Measurements from ENCODE around the gene ULK1.
"Not testable (repeated sequence)": the region's sequence is repeated elsewhere in the genome, so short reads cannot be mapped to it uniquely, and the experiment has no call there.

ULK1 gene

GRCh38 chr12:131885076-131885475 is 9.3 kb upstream of the ULK1 start:
- not testable (repeated sequence) for H3K4me1 Mint-ChIP-seq; H3K36me3 Mint-ChIP-seq (ENCODE audit: insufficient read depth); H3K4me3 Mint-ChIP-seq; H3K27ac Mint-ChIP-seq (ENCODE audit: low read depth); H3K9me3 Mint-ChIP-seq; DNase-seq (ENCODE audit: low spot score in 2 of 2); ATAC-seq (replicated peaks; ENCODE audit: extremely low read depth, poor library complexity, severe bottlenecking)
- peaks cover 20% of the 10 kb centered on the region for H3K27me3 Mint-ChIP-seq

GRCh38 chr12:131885543-131886057 is 8.8 kb upstream of the ULK1 start:
- H3K9me3 Mint-ChIP-seq = no peaks in the 10 kb centered on the region

DNA sequence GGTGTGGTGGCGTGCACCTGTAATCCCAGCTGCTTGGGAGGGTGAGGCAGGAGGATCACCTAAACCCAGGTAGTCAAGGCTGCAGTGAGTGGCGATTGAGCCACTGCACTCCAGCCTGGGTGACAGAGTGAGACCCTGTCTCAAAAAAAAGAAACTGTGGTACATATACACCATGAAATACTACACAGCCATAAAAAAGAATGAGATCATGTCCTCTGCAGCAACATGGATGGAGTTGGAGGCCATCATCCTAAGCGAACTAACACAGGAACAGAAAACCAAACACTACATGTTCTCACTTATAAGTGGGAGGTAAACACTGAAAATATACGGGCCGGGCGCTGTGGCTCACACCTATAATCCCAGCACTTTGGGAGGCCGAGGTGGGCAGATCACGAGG is 2.7 kb upstream of the ULK1 start:
- H3K27me3 Mint-ChIP-seq; DNase-seq (ENCODE audit: low spot score in 2 of 2); H3K4me3 Mint-ChIP-seq; H3K36me3 Mint-ChIP-seq (ENCODE audit: insufficient read depth); ATAC-seq (replicated peaks; ENCODE audit: extremely low read depth, poor library complexity, severe bottlenecking); H3K27ac Mint-ChIP-seq (ENCODE audit: low read depth); H3K9me3 Mint-ChIP-seq: not testable (repeated sequence)
- peaks cover 10% of the 10 kb centered on the region for H3K4me1 Mint-ChIP-seq

More at GRCh38 chr12:131885543-131886057, 8.8 kb upstream of the ULK1 start:
- Mint-ChIP-seq H3K4me1 (no peaks in the 10 kb centered on the region), H3K27me3 (peaks cover 15% of the 10 kb centered on the region), H3K36me3 (ENCODE audit: insufficient read depth) (no peaks in the 10 kb centered on the region), H3K27ac (ENCODE audit: low read depth) (no peak overlapping the region), H3K4me3 (no peak overlapping the region)
- ATAC-seq (replicated peaks; ENCODE audit: extremely low read depth, poor library complexity, severe bottlenecking) = no peak
- DNase-seq (ENCODE audit: low spot score in 2 of 2) = no peak

DNA sequence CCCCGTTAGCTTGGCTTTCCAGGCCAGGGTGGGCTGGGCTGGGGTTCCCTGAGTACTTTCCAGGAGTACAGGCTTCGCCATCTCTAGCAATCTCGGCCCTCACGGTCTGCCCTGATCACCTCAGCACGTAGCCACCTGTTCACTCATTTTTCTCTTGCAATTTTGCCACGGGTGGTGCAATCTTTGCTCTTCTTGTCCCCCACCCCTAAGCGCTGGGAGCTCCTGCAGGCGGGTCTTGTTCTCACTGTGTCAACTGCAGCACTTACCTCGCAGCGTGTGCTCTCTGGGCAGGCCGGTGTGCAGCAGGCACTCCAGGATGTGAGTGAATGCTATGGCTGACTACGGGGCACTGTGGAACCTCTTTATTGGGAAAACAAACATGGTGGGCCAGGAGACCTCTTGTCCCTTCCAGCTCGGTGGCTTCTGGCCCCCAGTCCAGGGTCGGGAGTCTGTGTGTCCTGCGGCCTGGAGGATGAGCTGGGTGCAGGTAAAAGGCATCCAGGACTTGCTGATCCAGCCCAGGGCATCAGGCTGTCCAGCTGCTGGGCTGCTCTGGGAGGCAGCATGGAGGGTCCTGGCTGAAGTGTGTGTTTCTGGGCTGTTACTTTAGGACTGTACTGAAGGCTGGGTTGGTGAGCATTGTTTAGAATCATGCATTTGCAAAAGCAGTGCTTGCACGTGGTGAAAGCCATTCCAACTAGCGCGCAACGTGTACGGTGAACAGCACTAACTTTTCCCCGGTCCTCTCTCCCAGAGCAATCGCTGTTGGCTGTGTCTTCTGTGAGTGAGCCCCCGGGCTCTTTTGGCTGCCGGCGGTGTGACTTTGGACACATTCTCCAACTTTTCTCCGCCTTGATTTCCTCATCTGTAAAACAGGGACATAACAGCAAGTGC is 1.5 kb upstream of the ULK1 start:
- Mint-ChIP-seq H3K27ac (ENCODE audit: low read depth) (peak overlapping the region; percentile 66), H3K27me3 (no peaks in the 10 kb centered on the region), H3K36me3 (ENCODE audit: insufficient read depth) (peaks cover 3% of the 10 kb centered on the region), H3K4me3 (no peak overlapping the region), H3K4me1 (peaks cover 21% of the 10 kb centered on the region), H3K9me3 (no peaks in the 10 kb centered on the region)
- ATAC-seq (replicated peaks; ENCODE audit: extremely low read depth, poor library complexity, severe bottlenecking) (no peak), DNase-seq (ENCODE audit: low spot score in 2 of 2) (no peak)

DNA sequence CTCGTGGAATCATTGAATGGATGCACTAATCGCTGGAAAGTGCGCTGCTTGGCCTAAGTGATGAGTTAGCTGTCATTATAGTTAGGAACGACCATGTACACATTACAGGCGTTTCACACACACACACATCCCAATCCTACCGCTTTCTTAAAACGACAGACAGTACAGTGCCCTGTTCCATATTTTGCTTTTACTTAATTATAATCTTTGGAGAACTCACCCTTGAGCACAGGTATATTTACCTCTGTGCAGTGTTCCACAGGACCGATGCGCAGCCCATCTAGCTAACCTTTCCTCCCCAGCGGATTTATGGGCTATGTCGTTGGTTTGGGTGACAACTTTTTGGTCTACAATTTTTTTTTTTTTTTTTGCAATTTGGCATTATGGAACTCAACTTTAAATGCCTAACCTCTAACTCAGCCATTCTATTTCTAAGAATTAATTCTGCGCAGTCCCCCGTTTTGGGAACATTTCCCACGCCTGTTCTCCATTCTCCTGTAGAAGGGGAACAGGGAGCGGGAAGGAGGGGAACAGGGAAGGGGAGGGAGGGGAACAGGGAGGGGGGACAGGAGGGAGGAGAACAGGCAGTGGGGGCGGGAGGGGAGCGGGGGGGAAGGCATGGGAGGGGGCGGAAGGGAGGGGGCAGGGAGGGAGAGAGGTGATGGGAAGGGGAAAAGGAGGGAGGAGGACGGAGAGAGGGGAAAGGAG is 663 bp upstream of the ULK1 start:
- H3K27me3 Mint-ChIP-seq = no peaks in the 10 kb centered on the region
- H3K36me3 Mint-ChIP-seq (ENCODE audit: insufficient read depth) = peaks cover 3% of the 10 kb centered on the region
- DNase-seq (ENCODE audit: low spot score in 2 of 2) (no peak), ATAC-seq (replicated peaks; ENCODE audit: extremely low read depth, poor library complexity, severe bottlenecking) (no peak)
- H3K9me3 Mint-ChIP-seq = no peaks in the 10 kb centered on the region
- H3K27ac Mint-ChIP-seq (ENCODE audit: low read depth) = no peak overlapping the region
- H3K4me1 Mint-ChIP-seq = peaks cover 23% of the 10 kb centered on the region
- H3K4me3 Mint-ChIP-seq = peak overlapping the region; percentile 84

DNA sequence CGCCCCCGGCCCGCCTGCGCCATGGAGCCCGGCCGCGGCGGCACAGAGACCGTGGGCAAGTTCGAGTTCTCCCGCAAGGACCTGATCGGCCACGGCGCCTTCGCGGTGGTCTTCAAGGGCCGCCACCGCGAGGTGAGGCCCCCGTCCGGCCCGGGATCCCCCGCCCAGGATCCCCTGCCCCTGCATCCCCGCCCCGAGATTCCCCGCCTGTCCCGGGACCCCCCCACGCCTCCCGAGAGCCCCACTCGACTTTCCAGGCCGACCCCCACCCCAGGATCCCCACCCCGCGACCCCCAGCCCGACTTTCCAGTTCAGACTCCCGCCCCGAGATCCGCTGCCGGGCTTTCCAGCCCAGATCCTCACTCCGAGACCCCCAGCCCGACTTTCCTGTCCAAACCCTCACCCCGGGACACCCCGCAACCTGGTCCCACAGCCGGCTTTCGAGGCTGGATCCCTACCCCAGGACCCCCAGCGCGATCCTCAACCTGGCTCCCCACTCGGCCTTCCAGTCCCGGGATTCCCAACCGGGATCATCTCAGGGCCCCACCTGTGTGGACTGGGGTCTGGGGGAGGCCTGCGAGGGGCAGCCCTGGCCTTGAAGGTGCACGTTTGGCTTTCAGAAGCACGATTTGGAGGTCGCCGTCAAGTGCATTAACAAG is 688 bp downstream of the ULK1 start:
- Mint-ChIP-seq H3K36me3 (ENCODE audit: insufficient read depth) (peaks cover 5% of the 10 kb centered on the region), H3K4me3 (peak overlapping the region; percentile 84), H3K9me3 (no peaks in the 10 kb centered on the region), H3K27me3 (no peaks in the 10 kb centered on the region), H3K27ac (ENCODE audit: low read depth) (peak overlapping the region; percentile 76), H3K4me1 (peaks cover 25% of the 10 kb centered on the region)
- ATAC-seq (replicated peaks; ENCODE audit: extremely low read depth, poor library complexity, severe bottlenecking) = no peak
- DNase-seq (ENCODE audit: low spot score in 2 of 2) = no peak

DNA sequence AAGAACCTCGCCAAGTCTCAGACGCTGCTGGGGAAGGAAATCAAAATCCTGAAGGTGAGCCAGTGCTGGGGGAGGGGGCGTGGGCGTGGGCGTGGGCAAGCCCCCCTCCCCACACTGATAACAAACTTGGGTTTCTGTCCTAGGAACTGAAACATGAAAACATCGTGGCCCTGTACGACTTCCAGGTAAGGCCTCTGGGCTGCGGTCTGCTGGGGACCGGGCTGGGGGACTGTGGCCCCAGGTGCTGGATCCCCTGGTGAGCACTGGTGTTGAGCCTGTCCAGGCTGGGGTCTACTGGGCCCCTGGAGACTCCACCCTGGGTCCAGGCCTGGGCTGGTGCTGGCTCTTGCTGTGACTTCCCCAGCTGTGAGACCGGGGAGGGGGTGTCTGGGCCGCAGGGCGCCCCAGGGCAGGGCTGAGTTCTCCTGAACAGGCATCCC is 1.2 kb downstream of the ULK1 start:
- H3K27ac Mint-ChIP-seq (ENCODE audit: low read depth) = peak overlapping the region; percentile 76
- DNase-seq (ENCODE audit: low spot score in 2 of 2) (no peak), ATAC-seq (replicated peaks; ENCODE audit: extremely low read depth, poor library complexity, severe bottlenecking) (peak; percentile 24)
- no peaks in the 10 kb centered on the region for H3K9me3 Mint-ChIP-seq
- peaks cover 29% of the 10 kb centered on the region for H3K4me1 Mint-ChIP-seq
- H3K36me3 Mint-ChIP-seq (ENCODE audit: insufficient read depth) = peaks cover 6% of the 10 kb centered on the region
- H3K4me3 Mint-ChIP-seq = peak overlapping the region; percentile 84
- no peaks in the 10 kb centered on the region for H3K27me3 Mint-ChIP-seq

DNA sequence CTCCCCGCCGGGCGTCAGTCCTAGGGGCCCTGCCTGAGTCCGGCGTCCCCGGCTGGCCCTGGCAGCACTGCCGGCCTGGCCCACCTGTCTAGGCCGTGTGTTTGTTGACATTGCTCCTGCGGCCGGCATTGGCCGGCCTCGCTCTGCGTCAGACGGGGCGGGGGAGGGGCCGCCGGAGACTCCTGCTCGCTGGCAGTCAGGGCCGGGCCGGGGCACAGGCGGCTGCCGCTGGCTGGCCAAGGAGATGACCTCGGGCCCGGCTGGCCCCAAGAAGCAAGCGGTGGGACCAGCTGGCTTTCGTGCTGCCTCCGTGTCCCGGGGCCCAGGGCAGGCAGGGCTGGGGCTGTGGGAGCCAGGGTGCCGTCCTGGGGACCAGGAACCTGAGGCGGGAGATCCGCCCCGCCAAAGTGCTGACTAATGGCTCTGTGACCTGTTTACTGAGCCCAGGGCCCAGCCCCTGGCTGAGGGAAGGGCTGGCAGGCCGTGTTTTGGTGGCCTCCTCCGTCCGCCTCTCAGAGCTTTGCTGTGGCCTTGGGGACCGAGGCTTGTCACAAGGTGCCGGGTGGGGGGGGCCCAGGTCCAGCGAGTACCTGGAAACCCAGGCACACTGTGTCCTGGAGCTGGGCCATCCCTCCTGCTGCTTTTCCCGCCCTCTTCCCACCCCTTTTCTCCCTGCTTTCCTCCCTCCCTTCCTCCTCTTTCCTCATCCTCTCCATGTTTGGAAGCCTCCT is 1.8 kb downstream of the ULK1 start:
- H3K27me3 Mint-ChIP-seq = no peaks in the 10 kb centered on the region
- peaks cover 7% of the 10 kb centered on the region for H3K36me3 Mint-ChIP-seq (ENCODE audit: insufficient read depth)
- peak; percentile 18 to 47 for DNase-seq (ENCODE audit: low spot score in 2 of 2)
- no peaks in the 10 kb centered on the region for H3K9me3 Mint-ChIP-seq
- H3K4me3 Mint-ChIP-seq = peak overlapping the region; percentile 84
- peak; percentile 48 for ATAC-seq (replicated peaks; ENCODE audit: extremely low read depth, poor library complexity, severe bottlenecking)
- H3K27ac Mint-ChIP-seq (ENCODE audit: low read depth) = peak overlapping the region; percentile 76
- peaks cover 29% of the 10 kb centered on the region for H3K4me1 Mint-ChIP-seq

DNA sequence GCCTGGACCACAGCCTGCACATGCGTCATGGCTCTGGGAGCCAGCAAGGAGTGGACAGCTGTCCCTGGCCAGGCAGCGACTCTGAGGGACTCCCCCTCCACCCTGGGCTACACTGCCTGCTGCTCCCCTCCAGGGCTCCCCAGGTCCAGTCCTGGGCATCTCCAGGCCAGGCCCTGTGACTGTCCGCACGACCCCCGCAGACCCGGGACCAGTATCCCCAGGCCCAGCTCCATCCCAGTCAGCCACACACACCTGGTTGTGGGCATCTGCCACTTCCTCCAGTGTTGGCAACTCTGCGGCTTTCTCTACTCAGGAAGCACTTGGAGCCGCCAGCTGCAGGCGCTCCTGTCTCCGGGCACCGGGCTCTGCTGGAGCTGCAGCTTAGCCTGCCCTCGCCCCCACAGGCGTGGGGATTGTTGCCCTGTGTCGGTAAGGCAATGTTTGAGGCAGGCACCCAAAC is 2.4 kb downstream of the ULK1 start:
- no peak for ATAC-seq (replicated peaks; ENCODE audit: extremely low read depth, poor library complexity, severe bottlenecking)
- peak overlapping the region; percentile 84 for H3K4me3 Mint-ChIP-seq
- H3K36me3 Mint-ChIP-seq (ENCODE audit: insufficient read depth) = peaks cover 7% of the 10 kb centered on the region
- no peak for DNase-seq (ENCODE audit: low spot score in 2 of 2)
- H3K27me3 Mint-ChIP-seq = no peaks in the 10 kb centered on the region
- H3K9me3 Mint-ChIP-seq = no peaks in the 10 kb centered on the region
- H3K4me1 Mint-ChIP-seq = peaks cover 29% of the 10 kb centered on the region
- peak overlapping the region; percentile 72 for H3K27ac Mint-ChIP-seq (ENCODE audit: low read depth)

DNA sequence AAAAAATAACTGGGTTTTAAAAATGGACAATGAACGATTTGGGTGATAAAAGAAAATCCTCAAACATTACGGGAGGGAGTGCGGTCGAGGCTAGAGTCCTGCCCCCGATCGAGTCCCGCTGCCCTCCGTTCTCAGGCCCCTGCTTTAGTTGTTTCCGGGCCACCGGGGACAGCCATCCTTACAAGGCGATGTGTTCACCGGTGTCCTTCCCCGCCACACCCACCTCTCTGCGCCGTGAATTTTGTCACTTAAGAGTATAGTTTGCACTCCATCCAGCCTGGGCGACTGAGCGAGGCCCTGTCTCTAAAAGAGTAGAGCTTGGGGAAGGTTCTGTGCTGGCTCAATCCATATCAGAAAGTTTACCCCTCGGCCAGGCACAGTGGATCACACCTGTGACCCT is 2.9 kb downstream of the ULK1 start:
- Mint-ChIP-seq H3K27me3 (no peaks in the 10 kb centered on the region), H3K4me1 (peaks cover 32% of the 10 kb centered on the region), H3K4me3 (peak overlapping the region; percentile 84), H3K36me3 (ENCODE audit: insufficient read depth) (peaks cover 7% of the 10 kb centered on the region), H3K27ac (ENCODE audit: low read depth) (peak overlapping the region; percentile 72), H3K9me3 (no peaks in the 10 kb centered on the region)
- ATAC-seq (replicated peaks; ENCODE audit: extremely low read depth, poor library complexity, severe bottlenecking) (no peak), DNase-seq (ENCODE audit: low spot score in 2 of 2) (no peak)

DNA sequence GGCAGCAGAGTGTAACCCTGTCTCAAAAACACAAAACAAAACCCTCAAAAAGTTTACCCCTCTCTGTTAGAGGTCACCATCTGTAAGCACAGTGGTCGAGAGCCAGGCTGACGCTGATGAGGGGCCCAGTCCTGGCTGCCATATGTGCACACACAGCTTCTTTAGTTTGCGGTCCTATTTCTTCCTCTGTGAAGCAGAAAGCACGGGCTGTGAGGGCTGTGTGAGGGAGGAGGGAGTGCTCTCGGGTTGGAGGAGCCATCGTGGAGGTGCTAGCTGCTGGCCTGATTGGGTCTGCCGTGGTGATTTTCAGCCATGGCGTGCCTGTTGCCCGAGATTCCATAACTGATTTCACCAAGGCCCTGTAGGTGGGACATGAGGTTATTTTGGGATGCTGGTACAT is 3.5 kb downstream of the ULK1 start:
- no peak overlapping the region for H3K4me3 Mint-ChIP-seq
- H3K4me1 Mint-ChIP-seq = peaks cover 34% of the 10 kb centered on the region
- peaks cover 7% of the 10 kb centered on the region for H3K36me3 Mint-ChIP-seq (ENCODE audit: insufficient read depth)
- ATAC-seq (replicated peaks; ENCODE audit: extremely low read depth, poor library complexity, severe bottlenecking) = no peak
- H3K27me3 Mint-ChIP-seq = no peaks in the 10 kb centered on the region
- H3K9me3 Mint-ChIP-seq = no peaks in the 10 kb centered on the region
- no peak overlapping the region for H3K27ac Mint-ChIP-seq (ENCODE audit: low read depth)
- no peak for DNase-seq (ENCODE audit: low spot score in 2 of 2)

DNA sequence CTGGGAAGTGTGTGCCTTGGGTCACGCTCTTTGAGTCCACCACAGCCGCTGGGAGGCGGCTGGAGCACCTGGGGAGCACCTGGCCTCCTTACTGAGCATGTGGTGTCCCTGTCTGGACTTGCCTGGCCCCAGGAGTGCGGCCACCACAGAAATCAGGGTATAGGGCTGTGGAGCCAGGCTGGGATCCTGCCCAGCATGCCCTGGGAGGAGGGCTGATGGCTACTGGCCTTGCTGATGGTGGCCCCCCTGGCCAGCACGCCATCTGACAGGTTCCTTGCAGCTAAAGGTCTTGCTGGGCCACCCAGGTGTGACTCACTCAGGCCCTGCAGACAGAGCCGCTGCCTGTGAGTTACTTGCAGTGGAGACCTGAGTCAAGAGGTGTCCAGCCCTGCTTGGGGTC is 6.0 kb downstream of the ULK1 start:
- H3K4me1 Mint-ChIP-seq = peaks cover 40% of the 10 kb centered on the region
- H3K27me3 Mint-ChIP-seq = no peaks in the 10 kb centered on the region
- H3K9me3 Mint-ChIP-seq = no peaks in the 10 kb centered on the region
- peaks cover 5% of the 10 kb centered on the region for H3K36me3 Mint-ChIP-seq (ENCODE audit: insufficient read depth)
- DNase-seq (ENCODE audit: low spot score in 2 of 2) (no peak), ATAC-seq (replicated peaks; ENCODE audit: extremely low read depth, poor library complexity, severe bottlenecking) (no peak)
- H3K27ac Mint-ChIP-seq (ENCODE audit: low read depth) = no peak overlapping the region
- no peak overlapping the region for H3K4me3 Mint-ChIP-seq
